SKM-1 treated with dmso at 0.1 percent for 144 hours (cell line): ENCODE data around the gene SMIM14.
"Not testable (repeated sequence)": the region's sequence is repeated elsewhere in the genome, so short reads cannot be mapped to it uniquely, and the experiment has no call there.

Source experiments
- DNase-seq: peaks from one replicate; lab custom pipeline; 2025; ENCODE audit not compliant: unreplicated experiment; lab: John Stamatoyannopoulos, UW

Gene SMIM14

GRCh38 chr4:39606747-39607146, 31.9 kb downstream of the SMIM14 start:
- DNase-seq: no peak

- DNase-seq: no peak
Measured at GRCh38 chr4:39597695-39598381, 40.8 kb downstream of the SMIM14 start.

GRCh38 chr4:39596971-39597370, 41.7 kb downstream of the SMIM14 start:
- no peak for DNase-seq

GRCh38 chr4:39591290-39591689, 47.4 kb downstream of the SMIM14 start:
- no peak for DNase-seq

GRCh38 chr4:39587881-39588280, 50.8 kb downstream of the SMIM14 start:
- no peak for DNase-seq

- DNase-seq: no peak
Measured at GRCh38 chr4:39574946-39575345, 63.7 kb downstream of the SMIM14 start.

- DNase-seq: no peak
Measured at GRCh38 chr4:39571504-39571903, 67.2 kb downstream of the SMIM14 start.

- no peak for DNase-seq
Measured at GRCh38 chr4:39571054-39571453, 67.6 kb downstream of the SMIM14 start.

- DNase-seq: no peak
Measured at GRCh38 chr4:39569209-39569608, 69.5 kb downstream of the SMIM14 start.

- no peak for DNase-seq
Measured at GRCh38 chr4:39568805-39569204, 69.9 kb downstream of the SMIM14 start.

- no peak for DNase-seq
Measured at GRCh38 chr4:39565878-39566600, 72.6 kb downstream of the SMIM14 start.

- DNase-seq: no peak
Measured at GRCh38 chr4:39563346-39563847, 75.3 kb downstream of the SMIM14 start.

- DNase-seq: no peak
Measured at GRCh38 chr4:39562792-39563191, 75.9 kb downstream of the SMIM14 start.

- no peak for DNase-seq
Measured at GRCh38 chr4:39559626-39560025, 79.0 kb downstream of the SMIM14 start.

GRCh38 chr4:39555472-39555871, 83.2 kb downstream of the SMIM14 start:
- no peak for DNase-seq

- DNase-seq: no peak
Measured at GRCh38 chr4:39548425-39549067, 90.1 kb downstream of the SMIM14 start.

- DNase-seq: no peak
Measured at GRCh38 chr4:39544580-39545315, 93.9 kb downstream of the SMIM14 start.

GRCh38 chr4:39544080-39544479, 94.6 kb downstream of the SMIM14 start:
- DNase-seq: not testable (repeated sequence)

GRCh38 chr4:39543034-39543433, 95.6 kb downstream of the SMIM14 start:
- no peak for DNase-seq

GRCh38 chr4:39542611-39543012, 96.1 kb downstream of the SMIM14 start:
- DNase-seq: no peak

- no peak for DNase-seq
Measured at GRCh38 chr4:39541987-39542610, 96.6 kb downstream of the SMIM14 start.
